NCI-H82 (cell line): ENCODE data around the gene CNTN1.

Experiments used
- DNase-seq: peaks from one replicate; lab custom pipeline; 2025; lab: John Stamatoyannopoulos, UW

CNTN1 gene

GRCh38 chr12:40701756-40702155 is 9.5 kb downstream of the CNTN1 start:
- DNase-seq: no peak

- no peak for DNase-seq
Observed at GRCh38 chr12:40711121-40711520, 18.9 kb downstream of the CNTN1 start.

- DNase-seq: no peak
Observed at GRCh38 chr12:40714636-40715035, 22.4 kb downstream of the CNTN1 start.

GRCh38 chr12:40716037-40716436 is 23.8 kb downstream of the CNTN1 start:
- DNase-seq: no peak

- DNase-seq: no peak
Observed at GRCh38 chr12:40717576-40717975, 25.3 kb downstream of the CNTN1 start.

GRCh38 chr12:40718878-40719372 is 26.7 kb downstream of the CNTN1 start:
- DNase-seq: no peak

- DNase-seq: no peak
Observed at GRCh38 chr12:40723001-40723400, 30.8 kb downstream of the CNTN1 start.

- DNase-seq: peak; percentile 94
Observed at GRCh38 chr12:40726366-40726765, 34.1 kb downstream of the CNTN1 start.

GRCh38 chr12:40727774-40728483 is 35.7 kb downstream of the CNTN1 start:
- DNase-seq: peak; percentile 30

- DNase-seq: no peak
Observed at GRCh38 chr12:40730281-40730680, 38.0 kb downstream of the CNTN1 start.

GRCh38 chr12:40733871-40734270 is 41.6 kb downstream of the CNTN1 start:
- DNase-seq: no peak

- DNase-seq: no peak
Observed at GRCh38 chr12:40734276-40734675, 42.0 kb downstream of the CNTN1 start.

GRCh38 chr12:40735551-40736230 is 43.5 kb downstream of the CNTN1 start:
- DNase-seq: no peak

GRCh38 chr12:40737416-40737815 is 45.2 kb downstream of the CNTN1 start:
- DNase-seq: peak; percentile 87

- no peak for DNase-seq
Observed at GRCh38 chr12:40738856-40739255, 46.6 kb downstream of the CNTN1 start.

GRCh38 chr12:40742041-40742440 is 49.8 kb downstream of the CNTN1 start:
- DNase-seq: no peak

- DNase-seq: peak; percentile 59
Observed at GRCh38 chr12:40745386-40745785, 53.1 kb downstream of the CNTN1 start.

GRCh38 chr12:40749863-40750262 is 57.6 kb downstream of the CNTN1 start:
- no peak for DNase-seq

- DNase-seq: no peak
Observed at GRCh38 chr12:40752011-40752410, 59.8 kb downstream of the CNTN1 start.

- no peak for DNase-seq
Observed at GRCh38 chr12:40760821-40761220, 68.6 kb downstream of the CNTN1 start.

GRCh38 chr12:40762072-40762471 is 69.8 kb downstream of the CNTN1 start:
- DNase-seq: no peak

GRCh38 chr12:40768125-40768864 is 76.1 kb downstream of the CNTN1 start:
- DNase-seq: no peak

- no peak for DNase-seq
Observed at GRCh38 chr12:40769846-40770245, 77.6 kb downstream of the CNTN1 start.
